ENCODE results near the gene GABRG3. TPM values are rescaled to one million over a fixed set of nuclear protein-coding genes. Genes with fewer than 3 reads are reported as not detected.
A peak's percentile ranks its signal among the peaks of the same experiment; 100 is the strongest.

The GABRG3 gene
- total and polyA plus RNA-seq, 7 donors, result under 0.01 to 0.28 (median 0.05) TPM; not detected in 3

- H3K27ac ChIP-seq, result no peak overlapping the region
- H3K36me3 ChIP-seq, result no peaks in the 10 kb centered on the region
- peaks cover 0 to 5% (median 0%) of the 10 kb centered on the region in 4 donors for H3K9me3 ChIP-seq
- DNase-seq, result no peak
- no peaks in the 10 kb centered on the region for H3K27me3 ChIP-seq
- WGBS, 2 donors, result 71% methylated on average over 9 of the region's 9 CpGs
- no peak overlapping the region for H3K4me3 ChIP-seq
- intact Hi-C loops (cut with DNase I), result no loop called here
- TF ChIP-seq EP300 (IDR thresholded peaks at IDR 0.05), result no peak
- TF ChIP-seq POLR2A (IDR thresholded peaks at IDR 0.05), result no peak
- TF ChIP-seq CTCF (IDR thresholded peaks at IDR 0.05), result no peak
- no peak for TF ChIP-seq POLR2AphosphoS5 (IDR thresholded peaks at IDR 0.05)
- peaks cover 0 to 29% (median 25%) of the 10 kb centered on the region in 4 donors for H3K4me1 ChIP-seq
These were observed 120.4 kb downstream of the GABRG3 start for GRCh38 chr15:27091270-27091940.

- Histone ChIP-seq H3K27me3 (no peaks in the 10 kb centered on the region), H3K4me3 (no peak overlapping the region), H3K27ac (no peak overlapping the region), H3K9me3 (peaks cover 0 to 5% (median 0%) of the 10 kb centered on the region in 4 donors), H3K4me1 (peaks cover 0 to 30% (median 25%) of the 10 kb centered on the region in 4 donors), H3K36me3 (no peaks in the 10 kb centered on the region)
- DNase-seq, result no peak
- 87 to 88% methylated on average over 10 of the region's 10 CpGs for WGBS, 2 donors
- TF ChIP-seq EP300 (IDR thresholded peaks at IDR 0.05) (no peak), POLR2AphosphoS5 (IDR thresholded peaks at IDR 0.05) (no peak), POLR2A (IDR thresholded peaks at IDR 0.05) (no peak), CTCF (IDR thresholded peaks at IDR 0.05) (no peak)
- intact Hi-C loops (cut with DNase I), result no loop called here
These were observed 121.4 kb downstream of the GABRG3 start for GRCh38 chr15:27092390-27092789.

GRCh38 chr15:27094235-27094634 is 123.3 kb downstream of the GABRG3 start:
- WGBS, 2 donors, result 79 to 81% methylated on average over 1 of the region's 1 CpG
- Histone ChIP-seq H3K4me3 (no peak overlapping the region), H3K27me3 (no peaks in the 10 kb centered on the region), H3K4me1 (peaks cover 0 to 30% (median 25%) of the 10 kb centered on the region in 4 donors), H3K27ac (no peak overlapping the region), H3K9me3 (peaks cover 0 to 5% (median 1%) of the 10 kb centered on the region in 4 donors), H3K36me3 (no peaks in the 10 kb centered on the region)
- peak in 1 of 4 donors; percentile 34 for TF ChIP-seq POLR2AphosphoS5 (IDR thresholded peaks at IDR 0.05)
- no peak for TF ChIP-seq POLR2A (IDR thresholded peaks at IDR 0.05)
- intact Hi-C loops (cut with DNase I), result no loop called here
- no peak for DNase-seq

GRCh38 chr15:27095886-27096624 is 125.1 kb downstream of the GABRG3 start:
- intact Hi-C loops (cut with DNase I), result no loop called here

More at GRCh38 chr15:27095886-27096624, 125.1 kb downstream of the GABRG3 start:
- H3K9me3 ChIP-seq, result peaks cover 0 to 3% (median 0%) of the 10 kb centered on the region in 4 donors
- peaks cover 0 to 30% (median 25%) of the 10 kb centered on the region in 4 donors for H3K4me1 ChIP-seq
- H3K27me3 ChIP-seq, result no peaks in the 10 kb centered on the region
- H3K27ac ChIP-seq, result no peak overlapping the region
- no peak overlapping the region for H3K4me3 ChIP-seq
- TF ChIP-seq EP300 (IDR thresholded peaks at IDR 0.05) (no peak), POLR2AphosphoS5 (IDR thresholded peaks at IDR 0.05) (no peak), CTCF (IDR thresholded peaks at IDR 0.05) (no peak), POLR2A (IDR thresholded peaks at IDR 0.05) (no peak)
- no peak for DNase-seq
- WGBS, 2 donors, result 60 to 68% methylated on average over 8 of the region's 8 CpGs
- no peaks in the 10 kb centered on the region for H3K36me3 ChIP-seq
